Transverse colon (tissue), 3 donors: Measurements from ENCODE around the gene PPM1L.

ENCODE experiments used
- CTCF ChIP-seq, 5 experiments: fragments of 200-600 bp in 3 of 5; fragments of 450-650 bp in 2 of 5; sonication (generic) in 3 of 5; IDR thresholded peaks; 1 replicate in 2 of 5; 2 replicates in 3 of 5; pipeline ENCODE4 v1.5.1; 2016 to 2017; ENCODE audit warnings: antibody characterized with exemption in 5 of 5, inconsistent platforms in 3 of 5, mild to moderate bottlenecking in 2 of 5, moderate library complexity in 1 of 5
- EP300 ChIP-seq: sonication (generic); formaldehyde crosslinking; IDR thresholded peaks from one replicate; pipeline ENCODE4 v1.6.1; 2017; ENCODE audit warnings: antibody characterized with exemption, low read depth

DNA sequence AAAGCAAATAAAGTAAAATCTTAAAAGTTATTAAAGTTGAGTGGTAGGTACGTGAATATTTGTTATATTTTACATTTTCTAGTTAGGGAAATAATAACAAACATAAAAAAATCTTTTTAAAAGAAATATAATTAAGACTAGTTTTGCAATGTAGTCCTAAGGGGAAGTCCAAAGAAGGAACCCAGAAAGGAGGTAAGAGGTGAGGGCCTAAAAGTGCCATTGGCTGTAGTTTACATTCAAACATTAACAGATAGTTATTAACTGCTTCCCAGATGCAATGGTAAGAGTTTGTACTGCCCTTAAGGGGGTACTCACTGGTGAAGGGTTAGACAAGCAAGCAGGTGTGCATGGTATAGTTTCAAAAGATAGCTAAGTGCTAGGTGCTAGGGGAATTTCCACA, 269.9 kb downstream of the PPM1L start:
- TF ChIP-seq CTCF (IDR thresholded peaks at IDR 0.05) (no peak), EP300 (no peak)
